ENCODE results near the gene ANKRD13B. TPM values are rescaled to one million over a fixed set of nuclear protein-coding genes. Genes with fewer than 3 reads are reported as not detected.

The ANKRD13B gene
- total and polyA plus RNA-seq, 3 donors from 2014 or later: 32.8 to 59.8 (median 48.8) TPM

DNA sequence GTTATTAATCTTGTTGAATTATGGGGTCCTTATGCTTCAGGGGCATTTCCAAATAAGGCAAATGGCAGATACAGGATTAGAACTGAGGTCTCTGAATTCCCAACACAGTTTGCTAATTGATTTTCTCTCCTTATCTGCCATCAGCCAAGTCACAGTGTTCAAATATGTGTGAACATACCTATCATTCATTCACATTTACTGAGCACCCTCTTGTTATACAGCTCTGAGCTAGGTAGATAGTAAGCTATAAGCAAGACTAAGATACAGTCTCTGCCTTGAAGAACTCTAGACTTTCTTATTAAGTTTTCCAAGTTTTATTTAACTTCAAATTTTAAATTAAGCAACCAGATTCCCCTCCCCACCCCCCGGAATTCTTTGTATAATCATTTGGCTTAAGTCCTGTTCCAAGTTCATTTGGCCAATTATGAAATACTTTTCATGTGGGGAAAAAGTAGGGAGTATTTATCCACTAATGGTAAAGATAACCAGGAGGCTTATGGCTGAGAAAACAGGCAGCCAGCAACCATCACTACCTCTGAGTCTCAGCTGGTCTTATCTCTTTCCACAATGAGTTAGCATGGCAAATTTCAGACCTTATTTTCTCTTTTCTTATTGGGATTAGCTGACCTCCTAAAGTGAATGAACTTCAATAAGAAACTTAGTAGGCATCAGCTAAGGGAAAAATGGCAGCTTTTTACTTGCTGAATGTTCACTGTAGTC lies 61.2 kb downstream of the ANKRD13B start:
- no peak for DNase-seq
- Histone ChIP-seq H3K36me3 (ENCODE audit: low read depth, missing control alignments) (no peaks in the 10 kb centered on the region), H3K4me3 (no peak overlapping the region), H3K4me1 (no peaks in the 10 kb centered on the region), H3K27me3 (no peaks in the 10 kb centered on the region), H3K27ac (peak overlapping the region in 1 of 2 donors; percentile 33), H3K9me3 (no peaks in the 10 kb centered on the region)
- intact Hi-C loops (cut with DNase I; ENCODE audit: low total_unique reads): no loop called here
- TF ChIP-seq CTCF (IDR thresholded peaks at IDR 0.05) (no peak), POLR2A (IDR thresholded peaks at IDR 0.05) (no peak)
- 21 to 26% methylated on average over 1 of the region's 1 CpG for WGBS, 2 donors

GRCh38 chr17:29655323-29655722 lies 62.4 kb downstream of the ANKRD13B start:
- intact Hi-C loops (cut with DNase I; ENCODE audit: low total_unique reads): no loop called here
- Histone ChIP-seq H3K36me3 (ENCODE audit: low read depth, missing control alignments) (no peaks in the 10 kb centered on the region), H3K4me1 (no peaks in the 10 kb centered on the region), H3K27ac (no peak overlapping the region), H3K9me3 (no peaks in the 10 kb centered on the region), H3K27me3 (no peaks in the 10 kb centered on the region), H3K4me3 (no peak overlapping the region)
- no peak for DNase-seq
- WGBS, 2 donors: 91 to 93% methylated on average over 6 of the region's 6 CpGs
- TF ChIP-seq CTCF (IDR thresholded peaks at IDR 0.05): no peak
- TF ChIP-seq POLR2A (IDR thresholded peaks at IDR 0.05): no peak

- no peak for TF ChIP-seq CTCF (IDR thresholded peaks at IDR 0.05)
- TF ChIP-seq POLR2A (IDR thresholded peaks at IDR 0.05): no peak
- H3K36me3 ChIP-seq (ENCODE audit: low read depth, missing control alignments): no peaks in the 10 kb centered on the region
Observed at GRCh38 chr17:29659155-29659554, 66.2 kb downstream of the ANKRD13B start.

GRCh38 chr17:29661213-29661612 lies 68.3 kb downstream of the ANKRD13B start:
- intact Hi-C loops (cut with DNase I; ENCODE audit: low total_unique reads): no loop called here
- H3K4me1 ChIP-seq: no peaks in the 10 kb centered on the region
- WGBS, 2 donors: 52 to 60% methylated on average over 2 of the region's 2 CpGs
- H3K36me3 ChIP-seq (ENCODE audit: low read depth, missing control alignments): no peaks in the 10 kb centered on the region
- no peak for DNase-seq
- H3K4me3 ChIP-seq: no peak overlapping the region
- TF ChIP-seq CTCF (IDR thresholded peaks at IDR 0.05) (no peak), POLR2A (IDR thresholded peaks at IDR 0.05) (no peak)
- H3K27me3 ChIP-seq: no peaks in the 10 kb centered on the region
- H3K9me3 ChIP-seq: no peaks in the 10 kb centered on the region
- H3K27ac ChIP-seq: no peak overlapping the region

More at GRCh38 chr17:29659155-29659554, 66.2 kb downstream of the ANKRD13B start:
- no peak overlapping the region for H3K27ac ChIP-seq
- DNase-seq: no peak
- H3K9me3 ChIP-seq: no peaks in the 10 kb centered on the region
- H3K4me1 ChIP-seq: no peaks in the 10 kb centered on the region
- no peak overlapping the region for H3K4me3 ChIP-seq
- WGBS, 2 donors: 90% methylated on average over 2 of the region's 2 CpGs
- intact Hi-C loops (cut with DNase I; ENCODE audit: low total_unique reads): no loop called here
- no peaks in the 10 kb centered on the region for H3K27me3 ChIP-seq

DNA sequence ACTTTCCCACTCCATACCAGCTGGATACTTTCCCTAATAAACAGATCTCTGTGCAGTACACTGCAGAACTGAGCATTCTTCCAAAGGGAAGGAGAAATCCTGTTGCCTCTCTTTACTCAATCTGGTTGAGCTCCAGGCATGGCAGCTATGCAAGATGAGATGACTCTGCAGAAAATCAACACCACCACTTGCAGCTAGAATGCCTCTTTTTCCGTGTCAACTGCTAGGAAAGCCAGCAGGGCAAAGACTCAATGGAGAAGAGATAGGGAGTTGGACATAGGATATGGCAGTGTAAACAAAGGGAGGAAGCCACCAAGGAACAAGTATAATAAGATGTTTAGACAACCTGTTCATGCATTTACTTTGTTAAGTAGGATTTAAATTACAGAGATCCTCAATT lies 70.2 kb downstream of the ANKRD13B start:
- Histone ChIP-seq H3K36me3 (ENCODE audit: low read depth, missing control alignments) (no peaks in the 10 kb centered on the region), H3K27ac (no peak overlapping the region), H3K4me1 (no peaks in the 10 kb centered on the region), H3K27me3 (no peaks in the 10 kb centered on the region), H3K4me3 (no peak overlapping the region), H3K9me3 (no peaks in the 10 kb centered on the region)
- no peak for TF ChIP-seq POLR2A (IDR thresholded peaks at IDR 0.05)
- TF ChIP-seq CTCF (IDR thresholded peaks at IDR 0.05): no peak
- WGBS, 2 donors: 32 to 43% methylated on average over 1 of the region's 1 CpG
- DNase-seq: no peak
- intact Hi-C loops (cut with DNase I; ENCODE audit: low total_unique reads): no loop called here
